GM12865 (cell line): ENCODE results near the gene ZNF777.
"Not testable (repeated sequence)": the region's sequence is repeated elsewhere in the genome, so short reads cannot be mapped to it uniquely, and the experiment has no call there.

Experiments used
- DNase-seq: peaks from one replicate; pipeline ENCODE4 v3.0.0; 2010; ENCODE audit warnings: low read depth
- H3K4me3 ChIP-seq: 2 replicates; pipeline ENCODE4 v1.5.1; 2011; ENCODE audit warnings: mild to moderate bottlenecking, low read depth, low read length, control low read depth
- CTCF ChIP-seq: IDR thresholded peaks from 2 replicates; pipeline ENCODE4 v1.5.1; 2011; ENCODE audit warnings: low read length, control low read depth, low read depth, inconsistent platforms; ENCODE audit not compliant: insufficient read depth; ENCODE audit errors: missing control alignments

Gene ZNF777

GRCh38 chr7:149450821-149451220 lies 10.0 kb downstream of the ZNF777 start:
- TF ChIP-seq CTCF = no peak
- no peak overlapping the region for H3K4me3 ChIP-seq
- no peak for DNase-seq

- no peak overlapping the region for H3K4me3 ChIP-seq
- no peak for DNase-seq
- no peak for TF ChIP-seq CTCF
Measured at GRCh38 chr7:149449897-149450296, 11.0 kb downstream of the ZNF777 start.

GRCh38 chr7:149448961-149449360 lies 11.9 kb downstream of the ZNF777 start:
- no peak overlapping the region for H3K4me3 ChIP-seq
- no peak for DNase-seq
- no peak for TF ChIP-seq CTCF

- not testable (repeated sequence) for DNase-seq
Measured at GRCh38 chr7:149446026-149446425, 14.8 kb downstream of the ZNF777 start.

GRCh38 chr7:149444287-149444686 lies 16.6 kb downstream of the ZNF777 start:
- DNase-seq = no peak
- H3K4me3 ChIP-seq = no peak overlapping the region
- no peak for TF ChIP-seq CTCF

More at GRCh38 chr7:149446026-149446425, 14.8 kb downstream of the ZNF777 start:
- H3K4me3 ChIP-seq = not testable (repeated sequence)

GRCh38 chr7:149443523-149443922 lies 17.3 kb downstream of the ZNF777 start:
- no peak for DNase-seq
- no peak for TF ChIP-seq CTCF
- no peak overlapping the region for H3K4me3 ChIP-seq

GRCh38 chr7:149442924-149443323 lies 17.9 kb downstream of the ZNF777 start:
- no peak overlapping the region for H3K4me3 ChIP-seq

More at GRCh38 chr7:149442924-149443323, 17.9 kb downstream of the ZNF777 start:
- TF ChIP-seq CTCF = no peak
- DNase-seq = no peak
